NCI-H187 treated with DMSO at 0.1 percent for 48 hours (cell line): ENCODE data around the gene CMBL.
A peak's percentile ranks its signal among the peaks of the same experiment; 100 is the strongest.
"Not testable (repeated sequence)": the region's sequence is repeated elsewhere in the genome, so short reads cannot be mapped to it uniquely, and the experiment has no call there.

Source experiments
- DNase-seq: peaks from one replicate; lab custom pipeline; 2025; lab: John Stamatoyannopoulos, UW

Gene CMBL

GRCh38 chr5:10333154-10334006, 25.7 kb upstream of the CMBL start:
- no peak for DNase-seq

GRCh38 chr5:10332301-10332700, 24.6 kb upstream of the CMBL start:
- no peak for DNase-seq

DNA sequence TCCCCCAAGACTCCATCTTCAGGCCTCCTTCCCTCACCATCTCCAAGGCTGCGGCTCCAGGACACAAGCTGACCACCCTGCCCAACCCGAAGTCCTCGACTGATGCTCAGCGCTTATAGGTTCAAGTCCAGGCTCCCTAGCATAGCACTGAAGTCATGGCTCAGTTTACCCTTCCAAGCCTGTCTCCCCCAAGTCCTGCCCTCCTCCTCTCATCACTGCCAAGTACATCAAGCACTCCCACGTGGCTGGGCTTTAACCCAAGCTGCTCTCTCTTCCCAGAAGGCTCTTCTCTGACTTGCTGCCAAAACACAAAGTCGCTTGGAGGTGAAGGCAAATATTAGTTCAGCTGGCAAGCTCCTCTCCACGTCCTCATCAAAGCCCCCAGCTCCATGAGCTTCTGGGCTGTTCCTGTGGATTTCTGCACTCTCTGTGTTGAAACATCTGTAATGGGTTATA, 23.7 kb upstream of the CMBL start:
- no peak for DNase-seq

DNA sequence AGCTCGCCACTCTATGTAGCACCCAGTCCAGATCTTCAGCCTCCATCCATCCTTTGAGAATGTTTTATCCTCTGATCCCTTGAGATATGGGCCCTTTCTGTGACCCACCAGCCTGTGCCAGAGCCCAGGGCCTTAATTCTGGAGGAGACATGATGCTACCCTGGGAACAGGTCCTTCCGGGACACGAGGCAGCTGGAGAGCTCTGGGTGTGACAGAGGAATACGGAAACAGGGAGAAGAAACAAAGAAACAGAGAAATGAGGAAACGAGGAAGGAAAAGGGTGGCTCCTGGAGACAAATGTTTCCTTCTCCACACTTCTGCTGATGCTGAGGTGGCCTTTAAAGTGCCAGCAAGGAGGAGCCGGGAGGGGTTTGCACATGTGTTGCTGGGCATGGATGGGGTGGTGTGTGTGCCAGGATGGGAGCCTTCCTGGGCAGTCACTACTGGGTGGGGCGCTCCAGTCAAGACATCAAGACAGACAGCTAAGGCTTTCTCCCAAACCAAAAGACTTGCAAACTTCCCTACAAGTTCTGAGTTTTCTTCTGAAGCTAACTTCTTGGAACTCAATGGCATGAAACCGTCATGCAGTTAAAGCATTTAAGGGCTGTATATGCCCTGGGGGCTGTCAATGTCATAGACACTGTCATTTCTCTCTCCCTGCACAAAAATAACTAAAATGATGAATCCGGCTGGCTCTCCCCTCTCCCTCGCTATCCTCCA, 23.0 kb upstream of the CMBL start:
- DNase-seq: no peak

DNA sequence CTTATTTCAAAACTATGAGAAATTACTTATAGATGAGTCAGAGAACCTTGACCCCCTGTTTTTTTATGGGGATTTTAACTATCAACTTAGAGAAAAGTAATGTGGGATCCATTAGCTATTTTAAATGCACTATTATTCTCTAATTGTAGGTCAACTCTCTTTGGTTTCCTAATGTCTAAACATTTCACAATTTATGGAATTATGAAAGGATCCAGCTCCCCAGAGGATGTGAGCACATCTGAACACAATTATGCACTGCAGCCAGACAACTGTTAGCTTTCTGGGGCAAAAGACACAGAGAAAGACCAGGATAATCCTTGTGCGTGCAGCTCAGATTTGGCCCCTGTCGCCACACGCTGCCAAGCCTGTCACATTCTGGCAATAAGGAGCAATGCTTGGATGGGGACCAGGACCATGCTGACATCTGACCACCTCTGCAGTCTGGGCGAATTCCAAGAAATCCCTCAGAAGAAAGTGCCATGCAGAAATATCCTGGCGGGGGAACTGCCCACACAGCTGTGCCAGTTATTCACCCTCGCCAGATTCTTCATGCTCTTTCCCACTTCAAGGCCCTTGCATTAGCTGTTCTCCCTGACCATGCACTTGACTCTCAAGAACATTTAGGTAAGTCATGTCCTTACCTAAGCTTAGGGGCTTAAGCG, 22.2 kb upstream of the CMBL start:
- DNase-seq: no peak

DNA sequence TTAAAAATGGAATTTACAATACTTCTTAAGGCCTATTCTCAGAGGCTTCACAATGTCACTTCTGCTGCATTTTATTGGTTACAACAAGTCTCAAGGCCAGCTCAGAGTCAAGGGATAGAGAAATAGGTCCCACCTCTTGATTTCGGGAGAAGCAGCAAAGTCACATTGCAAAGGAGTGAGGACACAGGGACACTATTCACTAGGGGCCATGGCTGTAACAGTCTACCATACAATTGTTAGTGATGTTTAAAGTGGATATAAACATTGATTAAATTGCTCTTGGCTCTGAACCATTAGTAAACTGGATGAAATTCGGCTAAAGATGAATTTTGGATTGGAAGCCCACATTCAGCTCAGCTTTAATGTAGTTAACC, 21.7 kb upstream of the CMBL start:
- DNase-seq: no peak

DNA sequence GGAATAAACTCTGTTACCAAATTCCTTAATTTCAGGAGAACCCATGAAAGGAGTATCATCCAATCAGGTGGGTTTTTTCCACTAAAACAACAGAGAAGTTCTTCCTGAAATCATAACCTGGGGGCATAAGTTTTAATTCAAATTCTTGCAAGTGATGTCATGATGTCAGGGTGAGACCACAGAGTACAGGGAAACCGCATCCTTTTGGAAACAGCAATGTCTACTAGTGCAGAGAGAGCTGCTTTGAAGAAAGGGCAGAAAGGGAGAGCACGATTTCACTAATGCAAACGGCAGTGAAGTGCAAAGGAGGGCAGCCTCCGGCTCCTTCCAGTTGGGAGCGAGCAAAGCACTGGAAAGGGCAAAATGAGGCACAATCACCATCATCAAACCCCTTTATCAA, 20.6 kb upstream of the CMBL start:
- DNase-seq: no peak

DNA sequence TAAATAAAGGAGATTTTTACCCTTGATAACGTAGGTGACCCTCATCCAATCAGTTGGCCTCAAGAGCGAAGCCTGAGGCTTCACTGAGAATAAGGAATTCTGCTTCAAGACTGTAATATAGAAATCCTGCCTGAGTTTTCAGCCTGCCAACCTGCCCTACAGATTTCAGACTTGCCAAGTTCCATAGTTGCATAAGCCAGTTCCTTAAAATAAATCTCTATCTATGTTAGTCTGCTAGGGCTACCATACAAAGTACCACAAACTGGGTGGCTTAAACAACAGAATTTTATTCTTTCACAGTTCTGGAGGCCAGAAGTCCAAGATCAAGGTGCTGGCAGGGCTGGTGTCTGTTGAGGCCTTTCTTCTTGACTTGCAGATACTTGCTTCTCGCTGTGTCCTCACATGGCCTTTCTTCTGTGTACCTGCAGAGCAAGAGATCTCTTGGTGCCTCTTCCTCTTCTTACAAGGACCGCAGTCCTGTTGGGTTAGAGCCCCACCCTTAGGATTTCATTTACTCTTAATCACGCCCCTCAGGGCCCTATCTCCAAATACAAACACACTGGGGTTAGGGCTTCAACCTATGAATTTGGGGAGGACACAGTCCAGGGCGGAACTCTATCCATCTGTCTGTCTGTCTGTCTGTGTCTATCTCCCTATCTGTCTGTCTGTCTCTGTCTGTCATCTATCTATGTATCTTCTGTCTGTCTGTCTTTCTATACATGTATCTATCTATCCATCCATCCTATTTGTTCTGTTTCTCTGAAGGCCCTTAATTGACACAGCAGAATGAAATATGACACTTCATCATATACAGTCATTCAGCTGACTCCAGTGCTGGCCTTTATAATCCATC, 17.0 kb upstream of the CMBL start:
- DNase-seq: no peak

DNA sequence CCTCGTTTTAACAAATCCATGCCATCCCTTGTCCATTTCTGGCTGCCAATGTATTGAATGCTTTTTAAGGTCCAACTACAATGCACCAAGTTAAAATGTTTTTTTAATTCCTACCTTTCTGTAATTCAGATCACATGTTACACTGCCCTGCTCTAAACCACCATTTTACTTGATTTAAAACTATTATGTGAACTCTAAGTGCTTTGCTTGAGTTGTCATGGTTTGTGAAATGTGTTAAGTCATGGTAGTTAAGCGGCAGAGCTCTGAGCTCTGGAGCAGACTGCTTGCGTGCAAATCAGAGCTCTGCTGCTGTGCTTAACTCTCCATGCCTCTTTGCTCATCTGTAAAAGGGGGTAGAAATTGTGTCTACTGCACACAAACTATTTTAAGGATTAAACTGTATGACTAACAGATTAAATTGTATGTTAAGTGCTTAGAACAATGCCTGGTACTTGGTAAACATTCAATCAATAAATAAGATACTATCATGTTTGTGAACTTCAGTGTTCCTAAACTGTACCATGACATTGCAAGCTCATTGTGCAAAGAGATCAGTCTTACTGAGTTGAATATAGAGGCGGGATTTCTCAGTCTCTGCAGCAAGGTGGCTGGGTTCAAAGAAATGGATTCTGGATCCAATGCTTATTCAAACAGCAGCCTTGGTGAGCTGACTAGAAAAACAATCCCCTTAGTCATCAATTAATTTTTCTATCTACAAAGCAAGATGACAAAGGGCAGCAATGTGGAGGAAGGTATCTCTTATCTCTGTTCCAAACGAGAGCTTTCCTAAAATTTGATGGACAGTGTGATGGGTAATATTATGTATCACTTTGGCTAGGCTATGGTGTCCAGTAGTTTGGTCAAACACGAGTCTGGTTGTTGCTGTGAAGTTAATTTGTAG, 16.1 kb upstream of the CMBL start:
- DNase-seq: peak; percentile 36

- no peak for DNase-seq
Observed at GRCh38 chr5:10321882-10322281, 14.2 kb upstream of the CMBL start.

DNA sequence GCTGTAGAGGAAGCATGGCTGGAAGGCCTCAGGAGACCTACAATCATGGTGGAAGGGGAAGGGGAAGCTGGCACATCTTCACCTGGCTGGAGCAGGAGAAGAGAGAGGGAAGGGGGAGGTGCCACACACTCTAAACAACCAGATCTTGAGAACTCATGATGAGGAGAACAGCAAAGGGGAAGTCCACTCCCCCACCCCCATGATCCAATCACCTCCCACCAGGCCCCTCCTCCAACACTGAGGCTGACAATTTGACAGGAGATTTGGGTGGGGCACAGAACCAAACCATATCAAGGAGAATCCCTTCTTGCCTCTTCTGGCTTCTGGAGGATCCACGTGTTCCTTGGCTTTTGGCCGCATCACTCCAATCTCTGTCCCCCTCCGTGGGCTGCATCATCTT, 13.1 kb upstream of the CMBL start:
- no peak for DNase-seq

- DNase-seq: no peak
Observed at GRCh38 chr5:10319202-10319851, 11.6 kb upstream of the CMBL start.

GRCh38 chr5:10317825-10318682, 10.4 kb upstream of the CMBL start:
- no peak for DNase-seq

DNA sequence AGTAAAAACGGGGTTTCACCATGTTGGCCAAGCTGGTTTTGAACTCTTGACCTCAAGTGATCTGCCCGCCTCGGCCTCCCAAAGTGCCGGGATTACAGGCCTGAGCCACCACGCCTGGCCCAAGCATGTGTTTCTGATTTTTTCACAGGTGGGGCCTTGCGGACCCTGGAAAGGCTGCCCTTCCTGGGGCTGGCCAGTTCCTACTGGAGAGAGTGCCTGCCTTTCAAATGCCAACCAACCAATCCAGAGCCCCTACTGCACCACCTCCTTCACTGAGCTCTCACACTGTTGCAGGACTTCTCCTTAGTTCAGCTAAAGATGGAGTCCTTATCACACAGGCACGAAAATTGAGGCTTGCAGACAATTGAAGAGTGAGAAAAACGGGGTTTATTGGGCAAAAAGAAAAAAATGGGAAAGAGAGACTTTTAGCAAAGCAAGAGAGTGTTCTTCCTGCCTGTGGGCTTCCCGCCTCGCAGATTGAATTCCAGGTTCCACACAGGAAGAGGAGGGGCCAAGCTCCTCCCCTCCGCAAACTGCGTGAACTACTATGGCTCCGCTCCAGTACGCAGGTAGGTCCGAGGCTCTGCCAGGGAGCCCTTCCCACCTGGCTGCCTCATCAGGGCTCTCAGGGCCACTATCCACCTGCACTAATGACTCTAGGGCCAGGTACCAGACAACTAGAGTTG, 8.3 kb upstream of the CMBL start:
- no peak for DNase-seq

- no peak for DNase-seq
Observed at GRCh38 chr5:10315201-10315600, 7.5 kb upstream of the CMBL start.

DNA sequence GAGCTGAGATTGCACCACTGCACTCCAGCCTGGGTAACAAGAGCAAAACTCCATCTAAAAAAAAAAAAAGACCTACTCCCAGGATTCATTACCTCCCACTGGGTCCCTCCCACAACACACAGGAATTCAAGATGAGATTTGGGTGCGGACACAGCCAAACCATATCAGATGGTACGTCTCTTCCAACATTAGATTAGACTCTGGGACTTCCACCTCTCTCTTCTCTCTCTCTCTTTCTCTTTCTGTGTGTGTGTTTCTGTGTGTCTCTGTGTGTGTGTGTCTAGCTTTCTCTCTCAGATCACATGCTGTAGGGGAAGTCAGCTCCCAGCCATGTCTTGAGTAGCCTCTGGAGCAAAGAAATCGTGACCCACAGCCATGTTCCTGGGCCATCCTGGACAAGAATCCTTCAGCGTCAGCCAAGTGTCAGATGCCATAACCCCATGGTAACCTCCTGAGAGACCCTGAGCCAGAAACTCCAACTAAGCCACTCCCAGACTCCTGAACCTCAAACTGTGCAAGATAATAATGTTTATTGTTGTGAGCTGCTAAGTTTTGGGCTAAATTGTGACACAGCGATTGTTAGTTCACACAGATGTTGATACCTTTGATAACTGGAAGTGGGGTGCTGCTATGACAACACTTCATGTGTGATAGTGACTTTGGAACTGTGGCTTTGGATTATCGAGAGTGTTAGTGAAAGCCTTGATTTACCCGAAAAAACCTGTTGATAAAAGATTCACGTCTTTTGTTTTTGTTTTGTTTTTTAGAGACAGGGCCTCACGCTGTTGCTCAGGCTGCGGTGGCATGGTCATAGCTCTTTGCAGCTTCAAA, 4.1 kb upstream of the CMBL start:
- no peak for DNase-seq

DNA sequence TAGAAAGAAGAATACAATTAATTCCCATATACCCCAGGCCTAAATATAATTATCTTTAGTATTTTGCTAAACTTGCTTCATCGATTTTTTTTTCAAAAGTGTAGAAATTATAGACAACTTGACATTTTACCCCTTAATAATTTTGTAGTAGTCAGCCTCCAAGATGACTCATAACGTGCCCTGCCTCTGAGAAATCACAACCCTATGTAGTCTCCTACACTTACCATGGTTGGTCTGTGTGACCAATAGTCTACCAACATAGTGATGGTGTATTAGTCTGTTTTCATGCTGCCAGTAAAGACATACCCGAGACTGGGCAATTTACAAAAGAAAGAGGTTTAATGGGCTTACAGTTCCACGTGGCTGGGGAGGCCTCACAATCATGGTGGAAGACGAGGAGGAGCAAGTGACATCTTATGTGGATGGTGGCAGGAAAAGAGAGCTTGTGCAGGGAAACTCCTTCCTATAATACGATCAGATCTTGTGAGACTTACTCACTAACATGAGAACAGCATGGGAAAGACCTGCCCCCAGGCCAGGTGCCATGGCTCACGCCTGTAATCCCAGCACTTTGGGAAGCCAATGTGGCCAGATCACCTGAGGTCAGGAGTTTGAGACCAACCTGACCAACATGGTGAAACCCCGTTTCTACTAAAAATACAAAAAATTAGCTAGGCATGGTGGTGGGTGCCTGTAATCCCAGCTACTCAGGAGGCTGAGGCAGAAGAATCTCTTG, 3.3 kb upstream of the CMBL start:
- DNase-seq: not testable (repeated sequence)
